HFFc6 (cell line): ENCODE data around the gene CRIP3. TPM values are rescaled to one million over a fixed set of nuclear protein-coding genes. Genes with fewer than 3 reads are reported as not detected.

ENCODE experiments used
- DNase-seq: peaks from one replicate; pipeline ENCODE4 v3.0.0-alpha.2; 2018
- H3K27ac Mint-ChIP-seq: 2 replicates; pipeline ENCODE4 v1.8.0; 2020; ENCODE audit warnings: mild to moderate bottlenecking, mixed read lengths
- H3K27me3 Mint-ChIP-seq: 2 replicates; pipeline ENCODE4 v1.8.0; 2021; ENCODE audit warnings: mild to moderate bottlenecking, moderate library complexity, mixed read lengths; ENCODE audit not compliant: insufficient read depth
- H3K36me3 Mint-ChIP-seq: 2 replicates; pipeline ENCODE4 v1.8.0; 2021; ENCODE audit warnings: low read depth, mixed read lengths
- H3K4me1 Mint-ChIP-seq: 2 replicates; pipeline ENCODE4 v1.8.0; 2020; ENCODE audit warnings: low read depth, mixed read lengths
- H3K4me3 Mint-ChIP-seq: 2 replicates; pipeline ENCODE4 v1.8.0; 2020; ENCODE audit warnings: mild to moderate bottlenecking, moderate library complexity, mixed read lengths
- H3K9me3 Mint-ChIP-seq: 2 replicates; pipeline ENCODE4 v1.8.0; 2020; ENCODE audit warnings: mild to moderate bottlenecking, mixed read lengths
- CTCF ChIP-seq: fragments of 200-600 bp; sonication (generic); IDR thresholded peaks from 2 replicates; pipeline ENCODE4 v1.5.0; 2021; ENCODE audit warnings: antibody characterized with exemption, mild to moderate bottlenecking
- total RNA-seq, 6 experiments: library from RNA; stranded (reverse); fragmentation: NEBNext Ultra II Directional; extraction: Animal tissue kit (Norgen Biotek cat#: 25700); gene quantifications; 2 replicates in 1 of 6; 3 replicates in 5 of 6; pipeline ENCODE4 v1.2.3, GENCODE V29; 2021

Gene CRIP3
- total RNA-seq, 6 experiments from 2014 or later, result not detected

GRCh38 chr6:43274127-43274915 lies 34.3 kb downstream of the CRIP3 start:
- no peak for TF ChIP-seq CTCF
- Mint-ChIP-seq H3K27me3 (peaks cover 23% of the 10 kb centered on the region), H3K4me3 (0 out of 2 replicates have a peak overlapping the region, but pooled peaks have one; percentile 42)

GRCh38 chr6:43273707-43274106 lies 34.9 kb downstream of the CRIP3 start:
- peaks cover 31% of the 10 kb centered on the region for H3K4me1 Mint-ChIP-seq
- peaks cover 27% of the 10 kb centered on the region for H3K27me3 Mint-ChIP-seq
- H3K9me3 Mint-ChIP-seq, result no peaks in the 10 kb centered on the region
- TF ChIP-seq CTCF, result no peak
- no peaks in the 10 kb centered on the region for H3K36me3 Mint-ChIP-seq
- no peak for DNase-seq
- no peak overlapping the region for H3K4me3 Mint-ChIP-seq
- H3K27ac Mint-ChIP-seq, result no peak overlapping the region

More at GRCh38 chr6:43274127-43274915, 34.3 kb downstream of the CRIP3 start:
- Mint-ChIP-seq H3K9me3 (no peaks in the 10 kb centered on the region), H3K36me3 (no peaks in the 10 kb centered on the region), H3K4me1 (peaks cover 31% of the 10 kb centered on the region), H3K27ac (no peak overlapping the region)
- DNase-seq, result no peak

- Mint-ChIP-seq H3K27ac (no peak overlapping the region), H3K27me3 (peaks cover 42% of the 10 kb centered on the region), H3K4me3 (no peak overlapping the region), H3K4me1 (peaks cover 16% of the 10 kb centered on the region), H3K9me3 (no peaks in the 10 kb centered on the region), H3K36me3 (no peaks in the 10 kb centered on the region)
- no peak for DNase-seq
- TF ChIP-seq CTCF, result no peak
Observed at GRCh38 chr6:43271944-43272343, 36.7 kb downstream of the CRIP3 start.

GRCh38 chr6:43271103-43271815 lies 37.4 kb downstream of the CRIP3 start:
- Mint-ChIP-seq H3K36me3 (no peaks in the 10 kb centered on the region), H3K27ac (no peak overlapping the region), H3K4me3 (no peak overlapping the region), H3K27me3 (peaks cover 45% of the 10 kb centered on the region), H3K4me1 (peaks cover 13% of the 10 kb centered on the region), H3K9me3 (no peaks in the 10 kb centered on the region)
- no peak for DNase-seq
- TF ChIP-seq CTCF, result no peak

GRCh38 chr6:43269273-43270007 lies 39.2 kb downstream of the CRIP3 start:
- Mint-ChIP-seq H3K27ac (no peak overlapping the region), H3K4me1 (peaks cover 13% of the 10 kb centered on the region), H3K27me3 (peaks cover 44% of the 10 kb centered on the region), H3K4me3 (peak overlapping the region; percentile 73; the same call in 1 of the 2 replicates), H3K9me3 (no peaks in the 10 kb centered on the region), H3K36me3 (no peaks in the 10 kb centered on the region)
- no peak for DNase-seq
- no peak for TF ChIP-seq CTCF
